Chondrocyte (in vitro differentiated cells): Measurements from ENCODE around the gene ZNF99. TPM values are rescaled to one million over a fixed set of nuclear protein-coding genes. Genes with fewer than 3 reads are reported as not detected.

Experiments used
- DNase-seq: peaks from one replicate; pipeline ENCODE4 v3.0.0; 2021; ENCODE audit warnings: mixed read lengths, low spot score
- H3K27ac Mint-ChIP-seq: one replicate; pipeline ENCODE4 v1.8.0; 2021; ENCODE audit warnings: mild to moderate bottlenecking, moderate library complexity, mixed read lengths; ENCODE audit not compliant: unreplicated experiment
- H3K27me3 Mint-ChIP-seq: 2 replicates; pipeline ENCODE4 v1.8.0; 2021; ENCODE audit warnings: low read depth, mixed read lengths
- H3K36me3 Mint-ChIP-seq: 2 replicates; pipeline ENCODE4 v1.8.0; 2021; ENCODE audit warnings: low read depth, mixed read lengths
- H3K4me1 Mint-ChIP-seq: 2 replicates; pipeline ENCODE4 v1.8.0; 2021; ENCODE audit warnings: low read depth, mild to moderate bottlenecking, mixed read lengths
- H3K4me3 Mint-ChIP-seq: one replicate; pipeline ENCODE4 v1.8.0; 2021; ENCODE audit warnings: mild to moderate bottlenecking, moderate library complexity, mixed read lengths; ENCODE audit not compliant: unreplicated experiment
- H3K9me3 Mint-ChIP-seq: 2 replicates; pipeline ENCODE4 v1.8.0; 2021; ENCODE audit warnings: low read depth, mixed read lengths
- long read RNA-seq: library from polyadenylated mRNA; stranded (forward); transcript quantifications from one replicate; pipeline ENCODE4 v2.0.0, GENCODE V29; 2021
- total RNA-seq: library from RNA; stranded (reverse); gene quantifications from 3 replicates; pipeline ENCODE4 v1.2.1, GENCODE V29; 2021
- TF ChIP-seq, protein P1 (sequence below): fragments of 200-600 bp; sonication (generic); IDR thresholded peaks from 2 replicates; pipeline ENCODE4 v1.5.0; 2021; ENCODE audit warnings: antibody characterized with exemption, mild to moderate bottlenecking, moderate library complexity

Gene ZNF99
- not detected in 3 replicates for total RNA-seq
- long read RNA-seq, result 0 reads

DNA sequence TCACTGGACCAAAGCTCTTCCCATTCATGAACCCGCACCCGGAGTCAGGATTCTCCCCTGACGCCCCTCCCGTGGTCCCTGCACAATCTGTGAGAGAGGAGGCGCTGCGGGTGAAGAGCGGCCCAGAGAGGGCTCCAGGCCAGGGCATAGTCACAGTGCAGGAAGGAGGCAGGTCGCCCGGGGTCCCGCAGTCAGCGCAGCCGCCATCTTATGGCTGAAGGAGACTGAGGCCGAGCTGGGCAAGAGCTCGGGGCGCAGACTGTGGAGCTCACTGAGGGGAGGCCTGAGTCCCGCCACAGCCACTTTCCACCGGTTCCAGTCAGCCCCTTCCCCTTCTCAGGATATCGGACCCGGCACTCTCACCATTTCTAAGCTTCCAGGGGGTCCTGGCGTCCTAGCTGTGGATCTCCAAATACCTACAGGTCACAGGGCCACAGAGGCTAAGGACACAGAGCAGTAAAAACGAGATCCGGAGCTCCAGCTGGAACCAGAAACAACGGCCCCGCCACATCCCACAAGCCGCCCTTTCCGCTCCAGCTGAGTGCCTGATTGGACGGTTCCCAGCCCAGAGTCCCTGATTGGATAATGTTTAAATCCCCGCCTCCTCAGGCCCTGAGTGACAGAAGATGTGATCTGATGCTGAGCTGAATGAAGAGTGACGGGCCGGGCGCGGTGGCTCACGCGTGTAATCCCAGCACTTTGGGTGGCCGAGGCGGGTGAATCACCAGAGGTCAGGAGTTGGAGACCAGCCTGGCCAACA, at the start of gene ZNF99:
Gene ZNF99, minus strand, starts transcription at position 501 of the 760 bp plus-strand sequence. Its CDS starts 135 bp downstream, at position 366.
- Mint-ChIP-seq H3K4me3 (no peak within 1 kb of the TSS), H3K4me1 (no peaks in the 10 kb centered on the region), H3K27me3 (no peaks in the 10 kb centered on the region), H3K36me3 (no peaks in the 10 kb centered on the region), H3K9me3 (peaks cover 44% of the 10 kb centered on the region), H3K27ac (no peak within 1 kb of the TSS)
- TF ChIP-seq, protein P1, sequence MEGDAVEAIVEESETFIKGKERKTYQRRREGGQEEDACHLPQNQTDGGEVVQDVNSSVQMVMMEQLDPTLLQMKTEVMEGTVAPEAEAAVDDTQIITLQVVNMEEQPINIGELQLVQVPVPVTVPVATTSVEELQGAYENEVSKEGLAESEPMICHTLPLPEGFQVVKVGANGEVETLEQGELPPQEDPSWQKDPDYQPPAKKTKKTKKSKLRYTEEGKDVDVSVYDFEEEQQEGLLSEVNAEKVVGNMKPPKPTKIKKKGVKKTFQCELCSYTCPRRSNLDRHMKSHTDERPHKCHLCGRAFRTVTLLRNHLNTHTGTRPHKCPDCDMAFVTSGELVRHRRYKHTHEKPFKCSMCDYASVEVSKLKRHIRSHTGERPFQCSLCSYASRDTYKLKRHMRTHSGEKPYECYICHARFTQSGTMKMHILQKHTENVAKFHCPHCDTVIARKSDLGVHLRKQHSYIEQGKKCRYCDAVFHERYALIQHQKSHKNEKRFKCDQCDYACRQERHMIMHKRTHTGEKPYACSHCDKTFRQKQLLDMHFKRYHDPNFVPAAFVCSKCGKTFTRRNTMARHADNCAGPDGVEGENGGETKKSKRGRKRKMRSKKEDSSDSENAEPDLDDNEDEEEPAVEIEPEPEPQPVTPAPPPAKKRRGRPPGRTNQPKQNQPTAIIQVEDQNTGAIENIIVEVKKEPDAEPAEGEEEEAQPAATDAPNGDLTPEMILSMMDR, result no peak
- no peak for DNase-seq

GRCh38 chr19:22832031-22832762, 48.2 kb upstream of the ZNF99 start, which contains the start of gene ZNF723:
Gene ZNF723 (plus strand): TSS chr19:22832291. CDS start chr19:22832380, 89 bp downstream.
- Mint-ChIP-seq H3K9me3 (peaks cover 38% of the 10 kb centered on the region), H3K36me3 (no peaks in the 10 kb centered on the region), H3K27me3 (no peaks in the 10 kb centered on the region), H3K4me3 (no peak within 1 kb of the TSS), H3K4me1 (no peaks in the 10 kb centered on the region), H3K27ac (no peak within 1 kb of the TSS)
- peak; percentile 89 for DNase-seq
- TF ChIP-seq, protein P1, result no peak

DNA sequence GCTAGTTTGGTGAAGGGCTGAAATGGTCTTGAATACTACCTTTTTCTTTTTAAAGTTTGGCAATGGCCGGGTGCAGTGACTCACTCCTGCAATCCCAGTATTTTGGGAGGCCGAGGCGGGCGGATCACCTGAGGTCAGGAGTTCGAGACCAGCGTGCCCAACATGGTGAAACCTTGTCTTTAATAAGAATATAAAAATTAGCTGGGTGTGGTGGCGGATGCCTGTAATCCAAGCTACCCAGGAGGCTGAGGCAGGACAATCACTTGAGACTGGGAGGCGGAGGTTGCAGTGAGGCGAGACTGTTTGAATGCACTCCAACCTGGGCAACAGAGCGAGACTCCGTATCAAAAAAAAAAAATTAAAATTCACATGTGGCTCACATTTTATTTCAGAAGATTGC, 47.3 kb upstream of the ZNF99 start:
- H3K4me3 Mint-ChIP-seq, result no peak overlapping the region
- no peaks in the 10 kb centered on the region for H3K27me3 Mint-ChIP-seq
- TF ChIP-seq, protein P1, result no peak
- no peak overlapping the region for H3K27ac Mint-ChIP-seq
- H3K9me3 Mint-ChIP-seq, result peaks cover 40% of the 10 kb centered on the region
- H3K4me1 Mint-ChIP-seq, result no peaks in the 10 kb centered on the region
- no peak for DNase-seq
- H3K36me3 Mint-ChIP-seq, result no peaks in the 10 kb centered on the region

- TF ChIP-seq, protein P1, result no peak
- no peaks in the 10 kb centered on the region for H3K36me3 Mint-ChIP-seq
- H3K27me3 Mint-ChIP-seq, result no peaks in the 10 kb centered on the region
- no peak overlapping the region for H3K27ac Mint-ChIP-seq
- H3K4me3 Mint-ChIP-seq, result no peak overlapping the region
- peaks cover 92% of the 10 kb centered on the region for H3K9me3 Mint-ChIP-seq
- DNase-seq, result no peak
- H3K4me1 Mint-ChIP-seq, result no peaks in the 10 kb centered on the region
Measured at GRCh38 chr19:22814124-22814523, 30.2 kb upstream of the ZNF99 start.

DNA sequence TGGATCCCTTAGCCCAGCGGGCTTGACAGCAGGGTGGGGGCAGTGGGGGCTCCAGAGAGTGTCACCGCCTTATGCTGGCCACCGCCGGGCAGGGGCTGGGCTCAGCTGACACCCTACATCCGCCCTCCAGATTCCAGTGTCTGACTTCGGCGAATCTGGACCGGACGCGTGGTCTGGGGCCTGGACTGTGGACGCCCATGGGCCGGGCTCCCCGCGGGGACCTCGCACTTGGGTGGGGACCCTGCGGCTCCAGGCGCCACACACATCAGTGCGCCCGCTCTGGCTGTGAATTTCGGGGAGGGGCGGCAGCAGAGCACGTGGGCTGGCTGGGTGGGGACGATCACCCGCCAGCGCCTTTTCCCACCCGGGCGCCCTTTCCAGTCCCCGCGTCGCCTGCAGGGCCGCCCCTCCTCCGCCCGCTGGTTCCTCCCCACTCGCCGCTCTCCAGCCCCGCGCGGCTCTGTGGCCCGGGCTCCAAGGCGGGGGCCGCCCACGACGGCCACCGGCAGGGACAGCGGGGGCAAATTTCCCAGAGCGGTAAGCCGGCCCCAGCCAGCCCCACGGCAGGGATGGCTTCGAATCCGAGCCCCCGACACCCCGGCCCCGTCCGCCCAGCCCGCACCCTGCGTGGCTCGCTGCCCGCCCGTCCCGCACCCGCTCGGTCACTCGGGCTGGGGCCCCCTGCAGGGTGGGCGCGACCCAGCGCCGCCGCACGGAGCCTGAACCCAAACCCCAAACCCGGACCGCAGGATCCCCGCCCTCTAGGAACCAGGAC, 23.3 kb upstream of the ZNF99 start:
- Mint-ChIP-seq H3K4me1 (no peaks in the 10 kb centered on the region), H3K27me3 (no peaks in the 10 kb centered on the region), H3K27ac (no peak overlapping the region), H3K36me3 (no peaks in the 10 kb centered on the region), H3K9me3 (peaks cover 51% of the 10 kb centered on the region), H3K4me3 (no peak overlapping the region)
- no peak for DNase-seq
- TF ChIP-seq, protein P1, result no peak
